ENCODE data around the gene AP3M1. TPM values are rescaled to one million over a fixed set of nuclear protein-coding genes. Genes with fewer than 3 reads are reported as not detected.
A peak's percentile ranks its signal among the peaks of the same experiment; 100 is the strongest.

Gene AP3M1
- total RNA-seq, 1 experiment from 2014 or later, result 52.9 TPM

GRCh38 chr10:74171625-74172024 lies 21.0 kb upstream of the AP3M1 start:
- Histone ChIP-seq H3K79me2 (ENCODE audit: low read length) (peaks cover 6% of the 10 kb centered on the region; the same call in 1 of the 2 replicates), H3K27me3 (ENCODE audit: low read length) (no peaks in the 10 kb centered on the region), H3K4me3 (ENCODE audit: low read length) (no peak overlapping the region), H3K4me2 (ENCODE audit: low read depth, low read length, poor library complexity, severe bottlenecking) (peak overlapping the region; percentile 20), H2AFZ (ENCODE audit: low read length) (no peak overlapping the region), H3K9ac (ENCODE audit: low read length) (no peak overlapping the region), H3K9me2 (replicated peaks; ENCODE audit: insufficient read depth, low read length) (no peaks in the 10 kb centered on the region), H3K9me3 (ENCODE audit: low read length) (no peaks in the 10 kb centered on the region), H3K36me3 (ENCODE audit: insufficient read depth, low read length) (no peaks in the 10 kb centered on the region), H3K4me1 (ENCODE audit: low read length) (peaks cover 38% of the 10 kb centered on the region), H3K27ac (ENCODE audit: low read length) (no peak overlapping the region), H4K20me1 (ENCODE audit: insufficient read depth, low read depth, low read length) (peaks cover 7% of the 10 kb centered on the region)
- no peak for DNase-seq

GRCh38 chr10:74167443-74167842 lies 16.8 kb upstream of the AP3M1 start:
- H3K9ac ChIP-seq (ENCODE audit: low read length), result no peak overlapping the region
- H3K36me3 ChIP-seq (ENCODE audit: insufficient read depth, low read length), result no peaks in the 10 kb centered on the region
- peaks cover 9% of the 10 kb centered on the region; the same call in 1 of the 2 replicates for H3K79me2 ChIP-seq (ENCODE audit: low read length)
- peaks cover 28% of the 10 kb centered on the region for H4K20me1 ChIP-seq (ENCODE audit: insufficient read depth, low read depth, low read length)
- 0 out of 2 replicates have a peak, but pooled peaks cover 2% of the 10 kb centered on the region for H3K27me3 ChIP-seq (ENCODE audit: low read length)
- no peaks in the 10 kb centered on the region for H3K9me3 ChIP-seq (ENCODE audit: low read length)
- H3K4me2 ChIP-seq (ENCODE audit: low read depth, low read length, poor library complexity, severe bottlenecking), result no peak overlapping the region
- no peak for DNase-seq
- H3K4me1 ChIP-seq (ENCODE audit: low read length), result peaks cover 50% of the 10 kb centered on the region
- no peak overlapping the region for H2AFZ ChIP-seq (ENCODE audit: low read length)
- no peaks in the 10 kb centered on the region for H3K9me2 ChIP-seq (replicated peaks; ENCODE audit: insufficient read depth, low read length)
- no peak overlapping the region for H3K27ac ChIP-seq (ENCODE audit: low read length)
- H3K4me3 ChIP-seq (ENCODE audit: low read length), result no peak overlapping the region

- no peak for DNase-seq
- Histone ChIP-seq H3K36me3 (ENCODE audit: insufficient read depth, low read length) (no peaks in the 10 kb centered on the region), H3K9ac (ENCODE audit: low read length) (no peak overlapping the region), H3K4me2 (ENCODE audit: low read depth, low read length, poor library complexity, severe bottlenecking) (no peak overlapping the region), H3K27me3 (ENCODE audit: low read length) (0 out of 2 replicates have a peak, but pooled peaks cover 2% of the 10 kb centered on the region), H3K9me3 (ENCODE audit: low read length) (no peaks in the 10 kb centered on the region), H2AFZ (ENCODE audit: low read length) (no peak overlapping the region), H3K4me1 (ENCODE audit: low read length) (peaks cover 40% of the 10 kb centered on the region), H4K20me1 (ENCODE audit: insufficient read depth, low read depth, low read length) (peaks cover 28% of the 10 kb centered on the region), H3K79me2 (ENCODE audit: low read length) (peaks cover 9% of the 10 kb centered on the region; the same call in 1 of the 2 replicates), H3K4me3 (ENCODE audit: low read length) (no peak overlapping the region), H3K27ac (ENCODE audit: low read length) (no peak overlapping the region), H3K9me2 (replicated peaks; ENCODE audit: insufficient read depth, low read length) (no peaks in the 10 kb centered on the region)
Measured at GRCh38 chr10:74165530-74165901, 14.9 kb upstream of the AP3M1 start.

- no peak overlapping the region for H3K9ac ChIP-seq (ENCODE audit: low read length)
- no peak overlapping the region for H3K4me3 ChIP-seq (ENCODE audit: low read length)
- no peak for DNase-seq
- no peaks in the 10 kb centered on the region for H3K36me3 ChIP-seq (ENCODE audit: insufficient read depth, low read length)
- H3K27me3 ChIP-seq (ENCODE audit: low read length), result 0 out of 2 replicates have a peak, but pooled peaks cover 2% of the 10 kb centered on the region
- no peaks in the 10 kb centered on the region for H3K9me2 ChIP-seq (replicated peaks; ENCODE audit: insufficient read depth, low read length)
- H3K4me1 ChIP-seq (ENCODE audit: low read length), result peaks cover 40% of the 10 kb centered on the region
- no peak overlapping the region for H3K4me2 ChIP-seq (ENCODE audit: low read depth, low read length, poor library complexity, severe bottlenecking)
- H3K9me3 ChIP-seq (ENCODE audit: low read length), result no peaks in the 10 kb centered on the region
- no peak overlapping the region for H2AFZ ChIP-seq (ENCODE audit: low read length)
- peaks cover 9% of the 10 kb centered on the region; the same call in 1 of the 2 replicates for H3K79me2 ChIP-seq (ENCODE audit: low read length)
- peaks cover 28% of the 10 kb centered on the region for H4K20me1 ChIP-seq (ENCODE audit: insufficient read depth, low read depth, low read length)
- no peak overlapping the region for H3K27ac ChIP-seq (ENCODE audit: low read length)
Measured at GRCh38 chr10:74164716-74165529, 14.3 kb upstream of the AP3M1 start.

- no peak overlapping the region for H2AFZ ChIP-seq (ENCODE audit: low read length)
- no peak for DNase-seq
- no peak overlapping the region for H3K4me3 ChIP-seq (ENCODE audit: low read length)
- H3K9me2 ChIP-seq (replicated peaks; ENCODE audit: insufficient read depth, low read length), result no peaks in the 10 kb centered on the region
- H3K4me2 ChIP-seq (ENCODE audit: low read depth, low read length, poor library complexity, severe bottlenecking), result no peak overlapping the region
- peaks cover 9% of the 10 kb centered on the region; the same call in 1 of the 2 replicates for H3K79me2 ChIP-seq (ENCODE audit: low read length)
- no peak overlapping the region for H3K27ac ChIP-seq (ENCODE audit: low read length)
- no peak overlapping the region for H3K9ac ChIP-seq (ENCODE audit: low read length)
- no peaks in the 10 kb centered on the region for H3K9me3 ChIP-seq (ENCODE audit: low read length)
- peaks cover 28% of the 10 kb centered on the region for H4K20me1 ChIP-seq (ENCODE audit: insufficient read depth, low read depth, low read length)
- no peaks in the 10 kb centered on the region for H3K36me3 ChIP-seq (ENCODE audit: insufficient read depth, low read length)
- H3K4me1 ChIP-seq (ENCODE audit: low read length), result peaks cover 29% of the 10 kb centered on the region
- H3K27me3 ChIP-seq (ENCODE audit: low read length), result 0 out of 2 replicates have a peak, but pooled peaks cover 2% of the 10 kb centered on the region
Measured at GRCh38 chr10:74163319-74164068, 12.9 kb upstream of the AP3M1 start.

GRCh38 chr10:74160013-74160412 lies 9.4 kb upstream of the AP3M1 start:
- Histone ChIP-seq H3K9ac (ENCODE audit: low read length) (no peak overlapping the region), H3K4me3 (ENCODE audit: low read length) (no peak overlapping the region), H3K4me1 (ENCODE audit: low read length) (peaks cover 8% of the 10 kb centered on the region), H3K4me2 (ENCODE audit: low read depth, low read length, poor library complexity, severe bottlenecking) (no peak overlapping the region), H3K27me3 (ENCODE audit: low read length) (0 out of 2 replicates have a peak, but pooled peaks cover 1% of the 10 kb centered on the region), H2AFZ (ENCODE audit: low read length) (no peak overlapping the region), H3K79me2 (ENCODE audit: low read length) (peaks cover 4% of the 10 kb centered on the region; the same call in 1 of the 2 replicates), H4K20me1 (ENCODE audit: insufficient read depth, low read depth, low read length) (0 out of 2 replicates have a peak, but pooled peaks cover 14% of the 10 kb centered on the region), H3K27ac (ENCODE audit: low read length) (no peak overlapping the region), H3K36me3 (ENCODE audit: insufficient read depth, low read length) (no peaks in the 10 kb centered on the region), H3K9me3 (ENCODE audit: low read length) (no peaks in the 10 kb centered on the region), H3K9me2 (replicated peaks; ENCODE audit: insufficient read depth, low read length) (no peaks in the 10 kb centered on the region)
- no peak for DNase-seq

- H3K4me1 ChIP-seq (ENCODE audit: low read length), result peaks cover 16% of the 10 kb centered on the region
- H4K20me1 ChIP-seq (ENCODE audit: insufficient read depth, low read depth, low read length), result no peaks in the 10 kb centered on the region
- H2AFZ ChIP-seq (ENCODE audit: low read length), result no peak overlapping the region
- no peak overlapping the region for H3K27ac ChIP-seq (ENCODE audit: low read length)
- no peak for DNase-seq
- no peaks in the 10 kb centered on the region for H3K27me3 ChIP-seq (ENCODE audit: low read length)
- no peaks in the 10 kb centered on the region for H3K9me3 ChIP-seq (ENCODE audit: low read length)
- peaks cover 21% of the 10 kb centered on the region for H3K79me2 ChIP-seq (ENCODE audit: low read length)
- no peaks in the 10 kb centered on the region for H3K36me3 ChIP-seq (ENCODE audit: insufficient read depth, low read length)
- H3K9ac ChIP-seq (ENCODE audit: low read length), result no peak overlapping the region
- H3K9me2 ChIP-seq (replicated peaks; ENCODE audit: insufficient read depth, low read length), result no peaks in the 10 kb centered on the region
- H3K4me3 ChIP-seq (ENCODE audit: low read length), result no peak overlapping the region
- H3K4me2 ChIP-seq (ENCODE audit: low read depth, low read length, poor library complexity, severe bottlenecking), result no peak overlapping the region
Measured at GRCh38 chr10:74156919-74157289, 6.3 kb upstream of the AP3M1 start.

- no peaks in the 10 kb centered on the region for H3K36me3 ChIP-seq (ENCODE audit: insufficient read depth, low read length)
- DNase-seq, result no peak
- H2AFZ ChIP-seq (ENCODE audit: low read length), result no peak overlapping the region
- H3K27me3 ChIP-seq (ENCODE audit: low read length), result no peaks in the 10 kb centered on the region
- peaks cover 23% of the 10 kb centered on the region for H3K4me1 ChIP-seq (ENCODE audit: low read length)
- H3K27ac ChIP-seq (ENCODE audit: low read length), result no peak overlapping the region
- no peak overlapping the region for H3K9ac ChIP-seq (ENCODE audit: low read length)
- H3K79me2 ChIP-seq (ENCODE audit: low read length), result peaks cover 46% of the 10 kb centered on the region
- no peak overlapping the region for H3K4me2 ChIP-seq (ENCODE audit: low read depth, low read length, poor library complexity, severe bottlenecking)
- no peaks in the 10 kb centered on the region for H4K20me1 ChIP-seq (ENCODE audit: insufficient read depth, low read depth, low read length)
- no peak overlapping the region for H3K4me3 ChIP-seq (ENCODE audit: low read length)
- H3K9me3 ChIP-seq (ENCODE audit: low read length), result no peaks in the 10 kb centered on the region
- no peaks in the 10 kb centered on the region for H3K9me2 ChIP-seq (replicated peaks; ENCODE audit: insufficient read depth, low read length)
Measured at GRCh38 chr10:74153676-74154075, 3.0 kb upstream of the AP3M1 start.

Data from Karpas-422 (cell line).